RWPE1 (cell line): ENCODE results near the gene DMGDH.

Experiments
- CTCF ChIA-PET: fragments of 350-600 bp; sonication (Branson Sonifier 250); formaldehyde crosslinking; extraction: SDS; loops from one replicate; lab custom pipeline; 2021; lab: Yijun Ruan, JAX
- POLR2A ChIA-PET: fragments of 400-600 bp; formaldehyde crosslinking; extraction: SDS; loops from one replicate; lab custom pipeline; 2020; ENCODE audit warnings: antibody characterized with exemption; ENCODE audit not compliant: low non-redundant PET; lab: Yijun Ruan, JAX
- DNase-seq: peaks from one replicate; pipeline ENCODE4 v3.0.0; 2012; ENCODE audit warnings: low spot score
- H3K27ac ChIP-seq: fragments of 450-650 bp; 2 replicates; pipeline ENCODE4 v1.5.1; 2017
- CTCF ChIP-seq: fragments of 450-650 bp; conservative IDR thresholded peaks from 2 replicates; pipeline ENCODE4 v1.5.1; 2017; ENCODE audit warnings: low read depth, mild to moderate bottlenecking

The DMGDH gene

GRCh38 chr5:79088507-79088906 is 19.0 kb upstream of the DMGDH start:
- no peak overlapping the region for H3K27ac ChIP-seq
- POLR2A ChIA-PET: no interaction called here
- CTCF ChIA-PET: no interaction called here
- no peak for DNase-seq
- no peak for TF ChIP-seq CTCF

- POLR2A ChIA-PET: no interaction called here
- no peak for DNase-seq
- CTCF ChIA-PET: no interaction called here
- H3K27ac ChIP-seq: no peak overlapping the region
- TF ChIP-seq CTCF: no peak
These were observed 16.6 kb upstream of the DMGDH start for GRCh38 chr5:79086116-79086515.

- CTCF ChIA-PET: interaction anchor here (0.7 kb wide), 1 partner anchor 12 kb away, joined by 4 read pairs; the partner anchor contains the start of gene BHMT2
- DNase-seq: no peak
- POLR2A ChIA-PET: no interaction called here
- no peak for TF ChIP-seq CTCF
- no peak overlapping the region for H3K27ac ChIP-seq
These were observed 12.3 kb upstream of the DMGDH start for GRCh38 chr5:79081779-79082178.

- ChIA-PET POLR2A (no interaction called here), CTCF (no interaction called here)
- DNase-seq: no peak
- H3K27ac ChIP-seq: no peak overlapping the region
- TF ChIP-seq CTCF: no peak
These were observed 11.3 kb upstream of the DMGDH start for GRCh38 chr5:79080804-79081203.

GRCh38 chr5:79077680-79078365 is 8.3 kb upstream of the DMGDH start:
- POLR2A ChIA-PET: interaction anchor here (0.5 kb wide), 1 partner anchor 382 kb away, joined by 3 read pairs; no protein-coding TSS in a partner anchor

GRCh38 chr5:79076819-79077218 is 7.3 kb upstream of the DMGDH start:
- DNase-seq: no peak
- ChIA-PET CTCF (no interaction called here), POLR2A (no interaction called here)
- TF ChIP-seq CTCF: no peak
- no peak overlapping the region for H3K27ac ChIP-seq

More at GRCh38 chr5:79077680-79078365, 8.3 kb upstream of the DMGDH start:
- H3K27ac ChIP-seq: no peak overlapping the region
- DNase-seq: no peak
- CTCF ChIA-PET: interaction anchor here (0.6 kb wide), 2 partner anchors 160 to 199 kb away, joined by 3 read pairs; no protein-coding TSS in a partner anchor
- TF ChIP-seq CTCF: no peak
